ENCODE data around the gene MYG1. TPM values are rescaled to one million over a fixed set of nuclear protein-coding genes. Genes with fewer than 3 reads are reported as not detected.
A peak's percentile ranks its signal among the peaks of the same experiment; 100 is the strongest.
"Not testable (repeated sequence)": the region's sequence is repeated elsewhere in the genome, so short reads cannot be mapped to it uniquely, and the experiment has no call there.

Gene MYG1
- total RNA-seq, 2 donors from 2014 or later = 26.9 to 28.3 TPM

DNA sequence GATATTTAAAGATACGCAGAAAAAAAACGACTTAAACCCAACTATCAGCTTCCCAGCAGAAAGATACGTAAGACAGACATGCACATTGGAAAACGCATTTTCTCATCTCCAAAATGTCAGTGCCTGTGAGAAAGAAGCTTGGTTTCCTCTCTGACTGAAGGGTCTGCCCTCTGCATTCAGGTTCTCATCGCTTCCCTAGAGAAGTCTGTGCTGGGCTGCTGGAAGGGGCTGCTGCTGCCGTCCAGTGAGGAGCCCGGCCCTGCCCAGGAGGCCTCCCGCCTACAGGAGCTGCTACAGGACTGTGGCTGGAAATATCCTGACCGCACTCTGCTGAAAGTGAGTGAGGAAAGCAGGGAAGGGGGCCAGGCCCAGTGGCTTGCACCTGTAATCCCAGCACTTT is 8.8 kb upstream of the MYG1 start:
- Histone ChIP-seq H3K27me3 (no peaks in the 10 kb centered on the region), H3K36me3 (no peaks in the 10 kb centered on the region), H3K4me3 (no peak overlapping the region), H3K4me1 (peaks cover 0 to 9% of the 10 kb centered on the region in 2 donors), H3K9me3 (no peaks in the 10 kb centered on the region), H3K27ac (no peak overlapping the region)
- no peak for TF ChIP-seq CTCF (IDR thresholded peaks at IDR 0.05)
- no peak for DNase-seq (ENCODE audit: low spot score)

GRCh38 chr12:53292426-53292825 is 7.1 kb upstream of the MYG1 start:
- no peak for TF ChIP-seq CTCF (IDR thresholded peaks at IDR 0.05)
- H3K36me3 ChIP-seq = no peaks in the 10 kb centered on the region
- DNase-seq (ENCODE audit: low spot score) = no peak
- H3K4me3 ChIP-seq = no peak overlapping the region
- H3K9me3 ChIP-seq = no peaks in the 10 kb centered on the region
- H3K27ac ChIP-seq = no peak overlapping the region
- peaks cover 0 to 19% of the 10 kb centered on the region in 2 donors for H3K4me1 ChIP-seq
- no peaks in the 10 kb centered on the region for H3K27me3 ChIP-seq

GRCh38 chr12:53295070-53295890 is 4.2 kb upstream of the MYG1 start, which contains the start of gene PFDN5:
Gene PFDN5, plus strand, starts transcription at chr12:53295542. Its CDS starts 26 bp downstream, at chr12:53295568.
- Histone ChIP-seq H3K4me1 (peaks cover 0 to 39% of the 10 kb centered on the region in 2 donors), H3K9me3 (no peaks in the 10 kb centered on the region), H3K36me3 (peaks cover 13% of the 10 kb centered on the region), H3K27me3 (no peaks in the 10 kb centered on the region), H3K27ac (peak within 1 kb of the TSS; percentile 85 to 89), H3K4me3 (peak within 1 kb of the TSS; percentile 83 to 88)
- peak; percentile 91 for DNase-seq (ENCODE audit: low spot score)
- no peak for TF ChIP-seq CTCF (IDR thresholded peaks at IDR 0.05)

DNA sequence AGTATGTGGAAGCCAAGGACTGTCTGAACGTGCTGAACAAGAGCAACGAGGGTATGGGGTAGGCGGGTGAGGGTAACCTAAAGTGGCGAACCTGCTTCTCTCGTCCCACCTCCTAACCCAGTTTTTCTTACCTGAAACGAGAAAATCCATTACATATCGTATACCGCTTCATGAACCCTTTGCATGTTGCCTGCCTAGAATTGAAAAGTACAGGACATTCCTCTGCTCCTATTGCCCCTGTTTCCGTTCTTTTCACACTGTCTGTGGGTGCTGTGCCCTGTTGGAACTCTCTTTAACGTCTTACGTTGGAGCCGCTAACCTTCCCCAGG is 3.6 kb upstream of the MYG1 start:
- H3K27ac ChIP-seq = peak overlapping the region; percentile 85 to 89
- peak overlapping the region; percentile 83 to 88 for H3K4me3 ChIP-seq
- no peaks in the 10 kb centered on the region for H3K9me3 ChIP-seq
- DNase-seq (ENCODE audit: low spot score) = no peak
- TF ChIP-seq CTCF (IDR thresholded peaks at IDR 0.05) = no peak
- peaks cover 13% of the 10 kb centered on the region for H3K36me3 ChIP-seq
- peaks cover 0 to 42% of the 10 kb centered on the region in 2 donors for H3K4me1 ChIP-seq
- H3K27me3 ChIP-seq = no peaks in the 10 kb centered on the region

GRCh38 chr12:53297106-53297505 is 2.4 kb upstream of the MYG1 start:
- Histone ChIP-seq H3K36me3 (peaks cover 13% of the 10 kb centered on the region), H3K4me1 (peaks cover 0 to 50% of the 10 kb centered on the region in 2 donors)
- H3K27me3 ChIP-seq; H3K27ac ChIP-seq; H3K9me3 ChIP-seq; DNase-seq (ENCODE audit: low spot score); H3K4me3 ChIP-seq: not testable (repeated sequence)

- Histone ChIP-seq H3K9me3 (no peaks in the 10 kb centered on the region), H3K4me1 (peaks cover 0 to 55% of the 10 kb centered on the region in 2 donors), H3K27ac (no peak overlapping the region), H3K4me3 (no peak overlapping the region), H3K27me3 (no peaks in the 10 kb centered on the region), H3K36me3 (peaks cover 13% of the 10 kb centered on the region)
- DNase-seq (ENCODE audit: low spot score) = no peak
- TF ChIP-seq CTCF (IDR thresholded peaks at IDR 0.05) = no peak
Observed at GRCh38 chr12:53298164-53298563, 1.3 kb upstream of the MYG1 start.

Measured in right atrium auricular region (tissue), 2 donors.